DMS 273 treated with DMSO at 0.1 percent for 48 hours (cell line): ENCODE data around the gene HS3ST5.
"Not testable (repeated sequence)": the region's sequence is repeated elsewhere in the genome, so short reads cannot be mapped to it uniquely, and the experiment has no call there.

Source experiments
- DNase-seq: peaks from one replicate; lab custom pipeline; 2025; lab: John Stamatoyannopoulos, UW

Gene HS3ST5

DNA sequence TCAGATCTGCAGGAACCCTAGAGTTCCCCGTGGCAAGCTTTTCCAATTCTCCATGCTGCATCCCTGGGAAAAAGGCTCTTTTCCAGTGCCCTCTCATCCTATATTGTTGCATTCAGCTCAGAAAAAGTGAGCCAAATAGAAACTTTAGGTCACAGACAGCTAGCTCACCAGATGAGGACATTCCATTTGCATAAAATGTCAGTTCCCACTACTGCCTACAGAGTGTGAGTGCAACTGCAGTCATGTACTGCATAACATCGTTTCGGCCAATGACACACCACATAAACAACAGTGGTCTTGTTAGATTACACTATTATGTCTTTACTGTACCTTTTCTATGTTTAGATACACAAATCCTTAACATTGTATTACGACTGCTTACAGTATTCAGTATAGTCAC is 8.6 kb downstream of the HS3ST5 start:
- DNase-seq, result no peak

DNA sequence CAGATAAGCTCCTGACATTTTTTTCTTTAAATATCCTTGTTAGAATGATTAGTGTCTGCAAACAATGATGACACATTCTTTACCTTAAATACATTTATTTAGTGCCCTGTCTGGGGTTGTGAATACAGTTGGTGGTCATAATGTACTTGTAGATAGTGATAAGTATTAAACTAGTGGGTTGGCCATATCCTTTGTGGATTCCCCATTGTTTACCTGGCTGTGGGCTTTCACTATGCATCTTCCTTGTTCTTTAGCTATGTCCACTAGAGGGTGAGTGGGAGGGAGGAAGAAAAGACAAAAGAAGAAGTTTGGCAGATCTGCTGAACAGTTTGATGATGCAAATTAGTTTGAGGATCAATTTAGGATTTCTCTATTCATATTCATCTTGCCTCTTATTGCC is 15.7 kb downstream of the HS3ST5 start:
- no peak for DNase-seq

DNA sequence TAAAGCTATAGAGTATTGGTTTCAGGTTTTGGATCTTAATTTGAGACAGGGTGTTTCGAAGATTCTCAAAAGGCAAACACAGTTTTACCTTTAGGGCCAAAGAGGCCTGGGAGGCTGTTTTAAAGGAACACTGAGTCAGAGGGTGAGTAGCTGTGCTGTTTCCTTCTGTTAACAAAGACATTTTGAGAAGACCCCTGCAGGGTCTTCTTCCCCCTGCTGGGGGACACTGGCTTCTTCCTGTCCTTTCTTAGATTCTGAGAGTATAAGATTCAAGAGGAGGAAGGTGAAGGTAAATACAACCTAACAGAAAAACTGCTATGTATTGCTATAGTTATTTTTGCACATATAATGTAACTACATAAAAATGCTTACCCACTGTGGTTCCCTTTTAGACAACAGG is 19.0 kb downstream of the HS3ST5 start:
- DNase-seq, result no peak

DNA sequence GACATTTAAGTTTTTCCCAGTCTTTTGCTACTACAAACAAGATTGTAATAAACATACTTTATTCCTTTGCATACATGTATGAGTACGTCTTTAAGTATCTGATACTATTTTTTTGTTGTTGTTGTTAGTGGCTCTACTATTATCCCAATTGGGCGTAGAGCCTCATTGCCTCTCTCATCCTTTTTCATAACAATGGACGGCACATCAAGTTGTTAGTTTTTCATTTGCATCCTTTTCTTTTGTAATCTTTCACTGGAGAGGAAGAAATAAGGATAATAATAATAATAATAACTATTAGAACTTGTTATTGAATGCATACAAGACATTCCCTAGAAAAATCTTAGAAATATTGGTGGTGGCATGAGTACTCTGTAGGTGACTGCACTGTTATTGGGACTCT is 23.1 kb downstream of the HS3ST5 start:
- DNase-seq, result no peak

DNA sequence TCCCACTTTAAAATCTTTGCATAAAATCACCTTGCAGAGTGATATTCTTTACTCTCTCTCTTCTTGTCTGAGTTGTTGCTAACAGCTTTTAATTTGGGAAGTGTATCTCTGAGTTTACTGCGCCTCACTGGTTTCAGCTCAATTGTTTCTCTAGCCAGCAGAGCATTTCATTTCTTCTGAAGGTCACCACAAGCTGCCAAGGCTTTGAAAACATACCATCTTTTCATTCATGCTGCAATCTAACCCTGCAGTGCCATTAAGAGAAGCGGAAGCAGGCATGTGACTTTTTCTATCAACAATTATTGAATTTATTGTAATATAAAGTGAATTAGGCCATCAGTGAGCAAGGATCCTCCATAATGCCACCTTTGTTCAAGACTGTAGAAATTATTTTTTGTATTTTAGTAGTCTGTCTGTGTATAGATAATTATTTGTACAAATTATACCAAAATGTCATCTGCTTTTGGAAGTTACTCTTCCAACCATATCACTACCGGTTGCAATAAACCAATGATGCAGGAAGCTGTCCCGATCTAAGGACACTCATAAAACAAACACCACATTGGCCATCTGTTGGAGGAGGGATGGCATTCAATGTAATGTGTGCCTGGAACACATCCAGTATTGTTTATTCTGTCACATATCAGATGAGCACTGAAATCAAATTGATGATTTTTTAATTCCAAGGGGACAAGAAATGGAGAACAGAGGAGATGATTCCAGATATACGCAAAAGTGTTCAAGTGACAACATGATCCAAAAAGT is 26.8 kb downstream of the HS3ST5 start:
- DNase-seq, result no peak

DNA sequence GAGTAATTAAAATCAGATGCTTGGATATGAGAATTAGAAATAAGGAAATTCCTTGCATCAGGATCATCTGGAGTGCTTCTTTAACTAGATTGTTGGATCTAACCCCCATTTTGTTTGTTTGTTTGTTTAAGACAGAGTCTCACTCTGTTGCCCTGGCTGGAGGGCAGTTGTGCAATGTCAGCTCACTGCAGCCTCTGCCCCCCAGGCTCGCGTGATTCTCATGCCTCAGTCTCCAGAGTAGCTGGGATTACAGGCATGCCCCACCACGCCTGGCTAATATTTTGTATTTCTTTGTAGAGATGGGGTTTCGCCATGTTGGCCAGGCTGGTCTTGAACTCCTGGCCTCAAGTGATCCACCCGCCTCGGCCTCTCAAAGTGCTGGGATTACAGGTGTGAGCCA is 29.0 kb downstream of the HS3ST5 start:
- DNase-seq, result not testable (repeated sequence)

DNA sequence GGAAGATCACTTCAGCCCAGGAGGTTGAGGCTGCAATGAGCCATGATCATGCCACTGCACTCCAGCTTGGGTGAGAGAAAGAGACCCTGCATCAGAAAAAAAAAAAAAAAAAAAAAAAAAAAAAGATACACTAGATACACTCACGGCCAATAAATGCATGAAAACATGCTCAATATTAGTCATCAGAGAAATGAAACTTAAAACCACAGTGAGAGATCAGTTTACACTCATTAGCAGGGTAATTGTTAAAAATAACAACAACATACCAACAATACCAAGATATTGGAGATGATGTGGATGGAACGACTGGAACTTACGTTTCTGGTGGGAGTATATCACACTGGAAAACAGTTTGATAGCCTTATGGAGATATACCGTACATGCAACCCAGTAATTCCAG is 29.9 kb downstream of the HS3ST5 start:
- no peak for DNase-seq

DNA sequence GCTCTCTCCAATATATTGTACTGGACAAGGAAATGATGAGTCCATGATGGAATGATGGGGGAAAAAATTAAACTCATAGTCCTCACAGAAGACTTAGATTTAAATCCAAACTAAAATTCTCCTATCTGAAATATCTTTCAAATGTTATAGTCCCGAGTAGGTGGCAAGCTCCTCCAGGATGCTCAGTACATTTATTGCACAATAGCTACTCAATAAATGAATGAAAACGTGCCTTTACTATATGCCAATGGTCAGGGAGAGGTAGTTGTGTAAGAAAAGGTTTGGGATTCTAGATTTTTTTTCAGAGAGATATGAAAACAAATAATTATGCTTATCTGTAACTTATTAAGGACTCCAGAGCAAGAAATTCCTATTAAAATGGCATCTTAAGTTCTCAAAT is 32.8 kb downstream of the HS3ST5 start:
- no peak for DNase-seq

DNA sequence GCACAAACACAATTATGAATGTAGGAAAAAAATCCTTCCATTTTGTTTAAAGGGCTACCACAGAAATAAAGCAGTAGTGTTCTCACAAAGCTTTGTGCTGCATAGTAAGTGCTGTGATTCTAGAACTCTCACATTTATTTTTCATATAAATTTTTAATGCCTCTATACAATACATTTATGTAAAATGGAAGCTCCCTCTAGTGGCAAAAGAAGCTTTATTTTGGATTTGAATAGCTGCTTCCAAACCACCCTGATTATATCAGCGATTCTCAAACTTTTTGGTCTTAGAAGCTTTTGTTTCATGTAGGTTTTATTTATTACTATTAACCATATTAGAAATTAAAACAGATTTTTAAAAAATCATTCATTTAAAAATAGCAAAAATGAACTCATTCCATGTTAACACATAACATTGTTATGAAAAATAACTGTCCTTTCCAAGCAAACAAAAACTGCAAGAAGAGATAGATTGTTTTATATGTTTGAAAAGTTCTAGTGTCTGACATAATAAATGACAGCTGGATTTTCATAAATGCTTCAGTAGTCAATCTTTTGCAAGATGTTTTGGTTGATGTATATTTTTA is 38.4 kb downstream of the HS3ST5 start:
- DNase-seq, result no peak

DNA sequence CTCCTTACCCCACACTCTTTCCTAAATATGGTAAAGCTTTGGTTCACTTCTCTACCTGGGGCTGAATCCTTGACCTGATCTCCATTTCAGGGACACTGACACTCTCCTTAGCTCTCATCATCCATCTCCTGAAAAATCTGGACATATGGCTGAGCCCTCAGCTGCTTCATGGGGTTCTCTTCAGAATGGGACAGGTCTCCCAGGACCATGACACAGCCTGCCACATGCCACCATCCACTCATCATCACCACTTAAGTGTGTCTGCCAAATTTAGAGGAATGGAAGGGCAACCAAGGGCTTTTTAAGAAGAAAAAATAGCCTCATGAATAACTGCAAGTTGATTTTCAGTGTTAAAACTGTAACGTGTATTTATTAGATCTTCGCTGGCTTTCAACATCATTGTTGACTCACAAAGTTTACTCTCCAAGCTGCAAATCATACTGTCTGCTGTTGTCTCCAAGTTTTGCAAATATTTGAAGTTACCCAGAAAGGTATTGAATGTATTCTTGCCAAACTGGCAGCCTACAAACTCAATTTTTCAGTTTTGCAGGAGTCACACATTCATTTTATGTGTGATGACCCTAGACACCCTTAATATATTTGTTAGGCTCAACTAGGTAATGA is 41.1 kb downstream of the HS3ST5 start:
- no peak for DNase-seq

DNA sequence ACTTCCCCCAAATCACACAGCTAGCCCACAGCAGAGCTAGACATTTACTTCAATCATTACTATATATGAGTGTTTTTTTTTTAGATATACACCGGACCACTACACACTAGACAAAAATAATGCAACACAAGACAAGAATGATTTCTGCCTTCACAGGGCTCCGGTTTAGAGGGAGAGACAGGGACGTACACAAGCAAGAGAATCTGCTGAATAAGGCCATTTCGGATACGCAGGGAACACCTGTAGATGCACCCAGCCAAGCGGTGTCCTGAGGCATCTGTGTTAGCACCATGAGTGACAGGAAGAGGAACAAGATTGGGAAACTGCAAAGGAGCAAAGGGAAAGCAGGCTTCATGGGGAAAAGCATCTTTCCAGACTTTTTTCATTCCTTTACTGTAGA is 45.7 kb downstream of the HS3ST5 start:
- DNase-seq, result no peak

DNA sequence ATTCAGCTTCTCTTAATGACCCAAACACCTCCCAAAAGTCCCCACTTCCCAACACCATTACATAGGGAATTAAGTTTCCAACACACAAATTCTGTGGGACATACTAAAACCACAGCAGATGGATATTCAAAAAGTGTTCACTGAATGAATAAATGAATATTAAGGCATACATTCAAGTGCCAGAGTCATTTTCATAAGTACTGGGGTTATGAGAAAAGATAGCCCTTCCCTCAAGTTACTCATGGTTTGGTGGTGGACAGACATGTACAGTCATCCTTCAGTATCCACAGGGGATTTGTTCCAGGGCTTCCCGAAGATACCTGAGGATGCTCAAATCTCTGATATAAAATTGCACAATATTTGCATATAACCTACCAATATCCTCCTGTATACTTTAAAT is 50.4 kb downstream of the HS3ST5 start:
- DNase-seq, result no peak

DNA sequence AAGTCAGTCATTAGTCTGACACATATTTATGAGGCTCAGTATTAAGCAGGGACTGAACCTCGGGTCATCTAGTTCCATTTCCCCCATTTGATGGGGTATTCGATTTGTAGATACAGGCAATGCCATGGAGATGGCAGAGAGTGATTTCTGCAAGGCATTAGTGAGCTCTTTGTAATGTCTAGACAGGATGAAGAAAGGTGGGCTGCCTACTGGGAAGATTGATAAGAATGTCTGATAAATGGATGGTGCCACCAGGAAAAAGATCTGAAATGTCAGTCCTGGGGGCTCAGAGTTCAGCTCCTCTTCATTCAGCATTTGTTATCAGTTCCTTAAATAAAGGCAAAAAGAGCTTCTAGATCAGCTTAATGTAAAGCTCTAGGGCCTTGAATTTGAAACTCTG is 51.4 kb downstream of the HS3ST5 start:
- no peak for DNase-seq

DNA sequence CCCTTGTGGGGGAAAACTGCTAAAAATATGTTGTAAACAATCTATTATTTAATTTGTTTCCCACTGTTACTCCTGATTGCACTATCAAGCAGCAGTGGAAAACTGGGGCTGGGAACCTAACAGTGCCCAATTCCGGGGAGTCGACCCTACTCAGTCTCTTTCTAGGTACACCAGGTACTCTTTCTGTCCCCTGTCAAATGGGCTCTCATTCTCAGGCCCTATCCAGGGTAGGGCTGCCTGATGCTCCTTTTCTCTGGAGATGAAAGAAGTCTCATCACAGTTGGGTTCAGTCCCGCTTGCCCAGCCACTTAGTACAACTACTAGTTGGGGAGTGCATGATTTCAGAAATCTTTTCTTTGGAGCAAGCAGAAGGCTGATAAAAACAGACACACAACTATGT is 52.0 kb downstream of the HS3ST5 start:
- no peak for DNase-seq

DNA sequence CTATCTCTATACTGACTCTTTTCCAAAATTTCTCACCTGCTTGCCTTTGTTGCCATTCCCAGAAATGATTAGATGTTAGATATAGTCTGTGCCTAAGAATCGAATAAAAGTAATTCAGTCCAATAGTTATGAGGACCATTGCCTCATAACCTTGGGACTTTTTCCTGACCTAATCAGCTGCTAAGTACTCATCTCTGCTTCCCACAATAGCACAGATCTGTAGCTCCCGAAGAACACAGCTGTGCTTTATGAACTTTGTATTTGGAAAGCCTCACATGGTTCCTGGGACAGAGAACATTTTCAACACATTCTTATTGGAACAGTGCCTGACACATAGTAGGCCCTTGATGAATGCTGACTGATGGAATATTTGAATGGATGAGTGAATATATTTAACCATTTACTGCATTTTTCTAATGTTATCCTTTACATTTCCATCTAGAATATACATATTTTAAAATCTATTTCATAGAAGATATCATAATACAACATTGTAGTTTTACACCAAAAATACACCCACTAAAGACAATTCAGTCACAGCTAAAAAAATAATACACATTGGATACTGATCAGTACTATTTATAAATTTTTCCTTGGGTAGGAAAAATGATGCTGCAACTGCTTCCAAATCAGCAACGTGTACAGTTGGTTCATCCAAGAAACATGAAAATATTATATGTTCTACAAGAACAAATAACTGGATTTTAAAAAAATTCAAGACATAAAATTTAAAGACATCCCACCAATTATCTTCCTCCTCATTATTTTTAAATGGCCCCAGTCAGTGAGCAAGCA is 53.9 kb downstream of the HS3ST5 start:
- no peak for DNase-seq

DNA sequence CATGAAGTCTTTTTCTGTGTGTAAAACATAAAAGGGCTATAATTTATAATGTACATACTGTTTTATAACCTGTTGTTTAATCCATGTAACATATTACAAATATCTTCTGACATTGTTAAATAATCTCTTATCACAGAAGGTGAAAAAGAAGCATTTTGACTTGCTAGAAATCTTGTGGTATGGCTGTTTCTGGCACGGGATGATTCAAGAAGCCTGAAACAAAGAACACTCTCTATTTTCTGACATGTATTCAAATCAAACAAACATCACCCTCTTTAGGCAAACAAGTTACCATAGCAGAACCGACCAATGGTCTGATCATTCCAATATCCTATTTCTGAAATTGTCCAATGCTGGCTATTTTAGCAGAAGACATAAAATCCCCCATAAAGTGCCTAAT is 55.4 kb downstream of the HS3ST5 start:
- no peak for DNase-seq

DNA sequence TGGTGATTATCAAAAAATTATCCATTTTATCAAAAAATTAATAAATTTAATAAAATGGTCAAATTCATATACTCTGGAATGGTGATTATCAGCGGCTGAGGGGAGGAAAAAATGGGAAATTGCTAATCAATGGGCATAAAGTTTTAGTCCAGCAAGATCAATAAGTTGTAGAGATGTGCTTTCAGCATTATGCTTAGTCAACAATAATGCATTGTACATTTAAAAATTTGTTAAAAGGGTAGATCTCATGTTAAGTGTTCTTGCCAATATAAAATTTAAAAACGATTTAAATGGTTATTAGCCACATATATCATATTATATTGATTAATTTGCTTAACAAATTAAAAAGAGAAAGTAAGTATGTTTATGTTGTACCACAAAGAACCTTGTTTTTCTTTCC is 56.6 kb downstream of the HS3ST5 start:
- DNase-seq, result no peak

DNA sequence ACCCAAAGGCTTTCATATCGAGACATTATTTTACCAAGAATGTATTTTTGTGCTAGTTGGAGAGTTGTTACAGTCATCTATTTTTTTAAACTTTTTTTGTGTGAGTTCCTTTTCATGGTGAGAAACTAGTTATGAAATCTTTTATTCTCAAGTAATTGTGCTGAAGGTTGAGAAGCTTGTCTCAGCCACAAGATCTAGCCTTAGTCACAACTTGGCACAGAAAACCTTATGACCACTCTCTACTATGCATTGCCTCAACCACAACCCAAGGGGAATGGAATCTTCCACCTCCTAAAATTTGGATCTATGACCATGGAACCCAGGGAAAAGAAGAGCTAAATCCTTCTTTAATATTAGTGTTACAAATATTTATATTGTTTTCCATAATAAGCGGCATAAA is 58.5 kb downstream of the HS3ST5 start:
- DNase-seq, result no peak

DNA sequence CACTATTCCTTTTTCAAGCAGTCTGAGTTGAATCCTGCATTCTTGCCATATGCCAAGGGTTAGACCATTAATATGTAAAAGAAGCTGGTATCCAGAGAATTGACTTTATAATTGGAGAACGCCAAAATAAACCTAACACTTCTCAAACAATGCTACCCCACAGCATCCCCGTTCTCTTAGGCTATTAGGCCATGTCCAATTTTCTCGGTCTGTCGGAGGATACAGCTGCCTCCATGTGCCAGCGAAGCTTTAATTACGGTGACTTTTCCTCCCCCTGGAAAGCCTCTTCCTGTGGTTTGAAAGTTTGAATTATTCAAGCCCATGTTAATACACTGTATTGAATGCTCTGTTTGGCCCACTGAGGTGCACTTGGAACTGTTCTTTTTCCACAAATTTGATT is 60.5 kb downstream of the HS3ST5 start:
- peak; percentile 38 for DNase-seq

DNA sequence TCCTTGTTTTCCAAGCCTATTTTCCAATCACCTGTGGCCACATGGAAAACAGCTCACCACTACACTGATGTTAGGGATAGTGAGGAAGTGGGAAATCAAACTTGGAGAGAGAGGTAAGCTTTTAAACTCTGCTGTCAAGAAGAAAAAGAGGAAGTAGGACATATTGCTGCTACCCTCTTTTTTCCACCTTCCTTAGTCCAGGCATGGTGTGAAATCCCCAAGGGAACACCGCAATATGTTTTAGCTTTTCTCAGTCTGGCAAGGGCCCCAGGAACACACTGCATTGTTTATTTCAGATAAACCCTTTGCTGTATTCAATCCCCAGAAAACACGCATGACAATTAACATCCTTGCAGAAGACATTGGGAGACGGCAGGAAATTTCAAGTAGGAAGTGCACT is 61.3 kb downstream of the HS3ST5 start:
- peak; percentile 74 for DNase-seq

DNA sequence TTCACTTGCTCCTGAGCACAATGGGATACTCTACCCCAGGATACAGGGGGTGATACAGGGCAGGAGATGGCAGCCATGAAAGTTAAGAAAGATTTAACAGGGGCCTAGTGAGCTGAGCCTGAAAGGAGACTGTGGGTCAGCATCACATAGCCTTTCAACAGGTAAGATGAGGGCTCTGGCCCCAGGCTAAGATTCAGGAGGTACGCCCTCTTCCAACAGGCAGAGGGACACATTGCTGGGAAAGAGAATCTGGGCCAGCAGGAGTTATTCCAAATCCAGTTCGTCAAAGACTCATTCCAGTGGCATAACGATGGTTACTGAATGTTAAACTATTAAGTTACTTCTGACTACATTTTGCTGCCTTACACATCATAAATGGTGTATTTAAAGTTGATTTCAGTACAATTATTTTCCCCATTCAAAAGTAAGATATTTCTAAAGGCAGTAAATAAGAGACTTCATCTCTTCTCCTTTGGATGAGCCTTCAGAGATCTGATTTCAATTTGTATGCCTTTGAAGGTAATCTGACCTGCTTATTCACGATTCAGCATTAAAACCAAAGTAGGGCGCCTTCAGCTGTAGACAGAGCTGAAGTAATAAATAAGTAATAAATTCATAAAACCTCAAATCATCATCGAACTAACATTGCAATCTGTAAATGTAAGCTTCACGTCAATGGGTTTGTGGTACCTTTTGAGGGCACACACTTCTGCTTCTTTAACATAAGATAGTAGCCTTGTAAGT is 62.4 kb downstream of the HS3ST5 start:
- DNase-seq, result no peak

DNA sequence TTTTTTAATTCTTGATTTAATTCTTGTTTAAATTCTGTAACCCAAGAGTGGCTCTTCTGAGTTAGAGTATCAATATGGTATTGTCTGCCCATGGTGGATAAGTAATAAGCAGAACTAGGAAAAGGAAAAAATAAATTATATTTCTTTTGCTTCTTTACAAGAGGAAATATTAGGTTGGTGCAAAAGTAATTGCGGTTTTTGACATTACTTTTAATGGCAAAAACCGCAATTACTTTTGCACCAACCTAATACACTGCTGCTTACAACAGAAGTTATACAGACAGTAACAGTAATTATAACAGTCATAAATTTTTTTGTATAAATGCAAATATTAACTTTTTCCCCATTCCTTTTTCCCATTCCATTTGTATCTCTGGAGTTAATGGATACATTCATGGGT is 65.6 kb downstream of the HS3ST5 start:
- DNase-seq, result no peak
